ENCODE results near the gene STRA6.

The STRA6 gene

GRCh38 chr15:74180881-74181602 is 21.5 kb downstream of the STRA6 start:
- DNase-seq (ENCODE audit: low read depth in 2 of 2) = no peak

GRCh38 chr15:74179983-74180880 is 22.4 kb downstream of the STRA6 start:
- no peak for DNase-seq (ENCODE audit: low read depth in 2 of 2)

- no peak for DNase-seq (ENCODE audit: low read depth in 2 of 2)
Measured at GRCh38 chr15:74179101-74179841, 23.3 kb downstream of the STRA6 start.

GRCh38 chr15:74178326-74179100 is 24.1 kb downstream of the STRA6 start:
- DNase-seq (ENCODE audit: low read depth in 2 of 2) = no peak

- DNase-seq (ENCODE audit: low read depth in 2 of 2) = no peak
Measured at GRCh38 chr15:74176262-74177214, 26.0 kb downstream of the STRA6 start.

- DNase-seq (ENCODE audit: low read depth in 2 of 2) = no peak
Measured at GRCh38 chr15:74175271-74176191, 27.1 kb downstream of the STRA6 start.

- DNase-seq (ENCODE audit: low read depth in 2 of 2) = no peak
Measured at GRCh38 chr15:74174958-74175253, 27.7 kb downstream of the STRA6 start.

- DNase-seq (ENCODE audit: low read depth in 2 of 2) = no peak
Measured at GRCh38 chr15:74174219-74174957, 28.2 kb downstream of the STRA6 start.

- DNase-seq (ENCODE audit: low read depth in 2 of 2) = no peak
Measured at GRCh38 chr15:74173380-74174218, 29.0 kb downstream of the STRA6 start, which contains the start of gene ISLR. Gene ISLR, plus strand, starts transcription at chr15:74173710. Its CDS starts 1,149 bp downstream, at chr15:74174859.

GRCh38 chr15:74172701-74173379 is 29.7 kb downstream of the STRA6 start:
- DNase-seq (ENCODE audit: low read depth in 2 of 2) = no peak

GRCh38 chr15:74171965-74172541 is 30.5 kb downstream of the STRA6 start:
- DNase-seq (ENCODE audit: low read depth in 2 of 2) = no peak

GRCh38 chr15:74170875-74171578 is 31.6 kb downstream of the STRA6 start:
- no peak for DNase-seq (ENCODE audit: low read depth in 2 of 2)

- DNase-seq (ENCODE audit: low read depth in 2 of 2) = no peak
Measured at GRCh38 chr15:74170071-74170844, 32.3 kb downstream of the STRA6 start.

GRCh38 chr15:74168711-74169126 is 33.9 kb downstream of the STRA6 start:
- no peak for DNase-seq (ENCODE audit: low read depth in 2 of 2)

GRCh38 chr15:74167891-74168331 is 34.7 kb downstream of the STRA6 start:
- DNase-seq (ENCODE audit: low read depth in 2 of 2) = no peak
